B cell (primary cell): ENCODE results near the gene TKTL1. TPM values are rescaled to one million over a fixed set of nuclear protein-coding genes. Genes with fewer than 3 reads are reported as not detected.

Experiments
- ATAC-seq: fragments of 200-7000 bp; cut with Tn5 transposase; one replicate; pipeline ENCODE4 v1.10.0; 2021; ENCODE audit warnings: low read depth, mild to moderate bottlenecking, moderate number of reproducible peaks, moderate library complexity
- CTCF ChIA-PET: fragments of 350-600 bp; sonication (Branson Sonifier 250); formaldehyde crosslinking; loops from one replicate; lab custom pipeline; 2021; ENCODE audit warnings: antibody characterized with exemption, inconsistent platforms; lab: Charles Lee
- POLR2A ChIA-PET: fragments of 350-600 bp; sonication (Branson Sonifier 250); formaldehyde crosslinking; loops from one replicate; lab custom pipeline; 2021; ENCODE audit warnings: antibody characterized with exemption; lab: Charles Lee
- DNase-seq: peaks from one replicate; pipeline ENCODE4 v3.0.0; 2013
- H2AFZ ChIP-seq: 2 replicates; pipeline ENCODE4 v1.6.1; 2012; ENCODE audit warnings: mild to moderate bottlenecking, low read depth, low read length; ENCODE audit not compliant: insufficient read depth, poor library complexity, severe bottlenecking
- H3K27ac ChIP-seq, 2 donors: 1 replicate in 1 of 2; 2 replicates in 1 of 2; pipeline ENCODE4 v1.5.1; 2012 to 2013; ENCODE audit warnings: low read length in 2 of 2, mild to moderate bottlenecking in 2 of 2, moderate library complexity in 1 of 2
- H3K27me3 ChIP-seq, 4 experiments: fragments of 200-600 bp in 1 of 4; sonication (generic) in 1 of 4; replicated peaks in 1 of 4; 1 replicate in 2 of 4; 2 replicates in 2 of 4; pipeline versions ENCODE4 v1.6.1 to v1.7.0; 2013 to 2016; ENCODE audit warnings: low read length in 3 of 4, mild to moderate bottlenecking in 2 of 4, mixed read lengths in 1 of 4, moderate library complexity in 1 of 4; ENCODE audit not compliant: insufficient read depth in 4 of 4, control insufficient read depth in 3 of 4; ENCODE audit errors: control extremely low read depth in 1 of 4
- H3K36me3 ChIP-seq, 2 experiments: replicated peaks in 1 of 2; 1 replicate in 1 of 2; 2 replicates in 1 of 2; pipeline versions ENCODE4 v1.6.1 to v1.7.1; 2013; ENCODE audit warnings: low read length in 1 of 2; ENCODE audit not compliant: insufficient read depth in 2 of 2, control insufficient read depth in 1 of 2; ENCODE audit errors: control extremely low read depth in 1 of 2, extremely low read depth in 1 of 2
- H3K4me1 ChIP-seq, 2 donors: fragments of 200-600 bp in 1 of 2; sonication (generic) in 1 of 2; 1 replicate in 1 of 2; 2 replicates in 1 of 2; pipeline versions ENCODE4 v1.5.1 to v1.6.1; 2013 to 2017; ENCODE audit warnings: low read length in 2 of 2; ENCODE audit not compliant: control insufficient read depth in 2 of 2, insufficient read depth in 2 of 2
- H3K4me2 ChIP-seq: replicated peaks from 2 replicates; pipeline ENCODE3; 2012; ENCODE audit warnings: mild to moderate bottlenecking, low read depth, low read length; ENCODE audit not compliant: poor library complexity, severe bottlenecking
- H3K4me3 ChIP-seq, 5 experiments: fragments of 200-600 bp in 1 of 5; sonication (generic) in 1 of 5; 1 replicate in 3 of 5; 2 replicates in 2 of 5; pipeline versions ENCODE4 v1.5.1 to v1.7.0; 2011 to 2016; ENCODE audit warnings: low read length in 4 of 5, mild to moderate bottlenecking in 4 of 5, low read depth in 2 of 5, control low read depth in 1 of 5, moderate library complexity in 1 of 5; ENCODE audit not compliant: insufficient read depth in 1 of 5; ENCODE audit errors: control extremely low read depth in 1 of 5, extremely low read depth in 1 of 5
- H3K79me2 ChIP-seq: fragments of 200-600 bp; sonication (generic); one replicate; pipeline ENCODE4 v1.6.0; 2016; ENCODE audit warnings: low read length; ENCODE audit not compliant: control insufficient read depth, insufficient read depth
- H3K9ac ChIP-seq: fragments of 200-600 bp; sonication (generic); 2 replicates; pipeline ENCODE4 v1.6.1; 2017; ENCODE audit warnings: mild to moderate bottlenecking, low read length, moderate library complexity
- H3K9me3 ChIP-seq, 3 donors: one replicate each; pipeline versions ENCODE4 v1.6.1 to v1.7.1; 2013; ENCODE audit warnings: low read length in 2 of 3; ENCODE audit not compliant: control insufficient read depth in 2 of 3, insufficient read depth in 1 of 3; ENCODE audit errors: control extremely low read depth in 1 of 3
- H4K20me1 ChIP-seq: 2 replicates; pipeline ENCODE4 v1.6.0; 2012; ENCODE audit warnings: mild to moderate bottlenecking, low read length; ENCODE audit not compliant: insufficient read depth, control insufficient read depth, poor library complexity, severe bottlenecking
- H3K27ac Mint-ChIP-seq: one replicate; pipeline ENCODE4 v1.8.0; 2021; ENCODE audit warnings: mixed read lengths
- H3K27me3 Mint-ChIP-seq: one replicate; pipeline ENCODE4 v1.8.0; 2021; ENCODE audit warnings: mixed read lengths
- H3K4me1 Mint-ChIP-seq: one replicate; pipeline ENCODE4 v1.8.0; 2021; ENCODE audit warnings: mixed read lengths
- H3K4me3 Mint-ChIP-seq: one replicate; pipeline ENCODE4 v1.8.0; 2021; ENCODE audit warnings: mixed read lengths
- H3K9me3 Mint-ChIP-seq: one replicate; pipeline ENCODE4 v1.8.0; 2022; ENCODE audit warnings: mixed read lengths; ENCODE audit not compliant: insufficient read depth
- CTCF ChIP-seq: fragments of 200-600 bp; IDR thresholded peaks from one replicate; pipeline ENCODE4 v1.8.0; 2022; ENCODE audit warnings: antibody characterized with exemption, mild to moderate bottlenecking
- EZH2 ChIP-seq: IDR thresholded peaks from 2 replicates; pipeline ENCODE4 v1.6.1; 2012; ENCODE audit warnings: borderline replicate concordance, low read depth, mild to moderate bottlenecking, moderate library complexity, low read length; ENCODE audit not compliant: insufficient read depth, poor library complexity, severe bottlenecking
- WGBS: methylation state at CpG from one replicate; pipeline ENCODE4 v1.1.5; 2013; ENCODE audit warnings: missing lambda C conversion rate; ENCODE audit not compliant: insufficient coverage; 5-methylcytosine and 5-hydroxymethylcytosine counted together
- intact Hi-C: fragments of 100-400 bp; cut with micrococcal nuclease; formaldehyde crosslinking; loops from one replicate; pipeline ENCODE4 v1.10.0; 2022
- polyA plus RNA-seq: library from polyadenylated mRNA; depleted of rRNA; stranded (reverse); fragments of >200 nt; gene quantifications from 2 replicates; pipeline ENCODE4 v1.2.3, GENCODE V29; 2012
- total RNA-seq, 2 donors: library from RNA; stranded (reverse); fragments of 120-200 nt in 1 of 2; gene quantifications; 1 replicate in 1 of 2; 2 replicates in 1 of 2; pipeline versions ENCODE4 v1.2.3 to v1.2.4, GENCODE V29; 2013 to 2022

The TKTL1 gene
- total and polyA plus RNA-seq, 2 donors (not counting 1 experiment from before 2014, with no cell fraction given) = 0.18 to 0.96 TPM

GRCh38 chrX:154294791-154295574, 612 bp upstream of the TKTL1 start, which contains the start of gene TEX28:
Gene TEX28 (minus strand): TSS chrX:154295124. CDS start chrX:154292117, 3,007 bp downstream.
- no peak for TF ChIP-seq CTCF
- no peak for TF ChIP-seq EZH2
- no peaks in the 10 kb centered on the region for H3K79me2 ChIP-seq
- H4K20me1 ChIP-seq = no peaks in the 10 kb centered on the region
- no peak for ATAC-seq
- H3K9ac ChIP-seq = no peak within 1 kb of the TSS
- no peaks in the 10 kb centered on the region for H3K36me3 ChIP-seq
- WGBS = 100% methylated on average over 5 of the region's 39 CpGs
- ChIA-PET CTCF (interaction anchor here (1.7 kb wide), 1 partner anchor 13 kb away, joined by 6 read pairs; no protein-coding TSS in a partner anchor), POLR2A (no interaction called here)
- no peak for DNase-seq
- peaks cover 17% of the 10 kb centered on the region for H3K4me1 Mint-ChIP-seq
- H3K4me1 ChIP-seq = peaks cover 9 to 15% of the 10 kb centered on the region in 2 donors
- no peak within 1 kb of the TSS for H3K27ac Mint-ChIP-seq
- H3K4me3 Mint-ChIP-seq = no peak within 1 kb of the TSS
- intact Hi-C loops = no loop called here
- H2AFZ ChIP-seq = no peak within 1 kb of the TSS
- H3K27ac ChIP-seq = no peak within 1 kb of the TSS
- no peaks in the 10 kb centered on the region for H3K27me3 ChIP-seq
- H3K4me3 ChIP-seq = no peak within 1 kb of the TSS
- H3K9me3 Mint-ChIP-seq = no peaks in the 10 kb centered on the region
- H3K9me3 ChIP-seq = no peaks in the 10 kb centered on the region
- H3K4me2 ChIP-seq = no peak within 1 kb of the TSS
- no peaks in the 10 kb centered on the region for H3K27me3 Mint-ChIP-seq

GRCh38 chrX:154296731-154297130, 1.1 kb downstream of the TKTL1 start:
- Mint-ChIP-seq H3K4me3 (no peak overlapping the region), H3K27ac (no peak overlapping the region), H3K4me1 (peaks cover 19% of the 10 kb centered on the region), H3K27me3 (no peaks in the 10 kb centered on the region), H3K9me3 (no peaks in the 10 kb centered on the region)
- H3K4me1 ChIP-seq = peaks cover 9 to 15% of the 10 kb centered on the region in 2 donors
- TF ChIP-seq EZH2 (no peak), CTCF (no peak)
- H3K27me3 ChIP-seq = no peaks in the 10 kb centered on the region
- no peak overlapping the region for H3K4me3 ChIP-seq
- 87% methylated on average over 9 of the region's 18 CpGs for WGBS
- DNase-seq = no peak
- H2AFZ ChIP-seq = no peak overlapping the region
- no peak overlapping the region for H3K4me2 ChIP-seq
- no peaks in the 10 kb centered on the region for H3K9me3 ChIP-seq
- intact Hi-C loops = no loop called here
- ChIA-PET POLR2A (no interaction called here), CTCF (no interaction called here)
- H3K9ac ChIP-seq = no peak overlapping the region
- no peak overlapping the region for H3K27ac ChIP-seq
- H3K36me3 ChIP-seq = no peaks in the 10 kb centered on the region
- no peak for ATAC-seq
- H3K79me2 ChIP-seq = no peaks in the 10 kb centered on the region
- H4K20me1 ChIP-seq = no peaks in the 10 kb centered on the region
